NCI-H1694 treated with DMSO at 0.1 percent for 48 hours (cell line): ENCODE data around the gene ABCG1.

Source experiments
- DNase-seq: peaks from one replicate; lab custom pipeline; 2025; lab: John Stamatoyannopoulos, UW

The ABCG1 gene

GRCh38 chr21:42271065-42271464, 52.1 kb downstream of the ABCG1 start:
- DNase-seq = no peak

- no peak for DNase-seq
These were observed 53.4 kb downstream of the ABCG1 start for GRCh38 chr21:42272109-42272962.

GRCh38 chr21:42272984-42273600, 54.2 kb downstream of the ABCG1 start:
- DNase-seq = no peak

- DNase-seq = no peak
These were observed 57.1 kb downstream of the ABCG1 start for GRCh38 chr21:42276076-42276475.

GRCh38 chr21:42276526-42277154, 57.7 kb downstream of the ABCG1 start:
- no peak for DNase-seq

- no peak for DNase-seq
These were observed 58.7 kb downstream of the ABCG1 start for GRCh38 chr21:42277593-42277992.

- no peak for DNase-seq
These were observed 59.7 kb downstream of the ABCG1 start for GRCh38 chr21:42278451-42279149.

- DNase-seq = no peak
These were observed 60.5 kb downstream of the ABCG1 start for GRCh38 chr21:42279341-42279871.

- no peak for DNase-seq
These were observed 60.9 kb downstream of the ABCG1 start for GRCh38 chr21:42279888-42280287.

GRCh38 chr21:42280356-42281180, 61.6 kb downstream of the ABCG1 start:
- no peak for DNase-seq

- DNase-seq = no peak
These were observed 62.3 kb downstream of the ABCG1 start for GRCh38 chr21:42281181-42281680.

GRCh38 chr21:42282021-42282420, 63.1 kb downstream of the ABCG1 start:
- no peak for DNase-seq

- no peak for DNase-seq
These were observed 63.8 kb downstream of the ABCG1 start for GRCh38 chr21:42282715-42283114.

- DNase-seq = no peak
These were observed 66.8 kb downstream of the ABCG1 start for GRCh38 chr21:42285569-42286245.

GRCh38 chr21:42286416-42286815, 67.5 kb downstream of the ABCG1 start:
- no peak for DNase-seq

GRCh38 chr21:42287193-42288083, 68.5 kb downstream of the ABCG1 start:
- no peak for DNase-seq

GRCh38 chr21:42288962-42289361, 70.0 kb downstream of the ABCG1 start:
- no peak for DNase-seq

- no peak for DNase-seq
These were observed 71.0 kb downstream of the ABCG1 start for GRCh38 chr21:42289926-42290325.

GRCh38 chr21:42290505-42290904, 71.6 kb downstream of the ABCG1 start:
- no peak for DNase-seq
